GM23338 (cell line): ENCODE measurements around the gene CLASP2. TPM values are rescaled to one million over a fixed set of nuclear protein-coding genes. Genes with fewer than 3 reads are reported as not detected.
A peak's percentile ranks its signal among the peaks of the same experiment; 100 is the strongest.

Source experiments
- ATAC-seq: fragments of 200-7000 bp; cut with Tn5 transposase; 3 replicates; pipeline ENCODE4 v1.9.1; 2020
- DNase-seq: peaks from one replicate; pipeline ENCODE4 v3.0.0-alpha.2; 2015; ENCODE audit warnings: low spot score
- H2AFZ ChIP-seq: fragments of 200-600 bp; sonication (generic); 2 replicates; pipeline ENCODE4 v1.8.0; 2016; ENCODE audit warnings: antibody characterized with exemption, mild to moderate bottlenecking, moderate library complexity
- H3F3A ChIP-seq: fragments of 200-600 bp; sonication (generic); replicated peaks from 2 replicates; pipeline ENCODE4 v1.8.0; 2017; ENCODE audit warnings: antibody characterized with exemption, mixed run types, low read depth
- H3K27ac ChIP-seq: fragments of 200-600 bp; sonication (generic); 2 replicates; pipeline ENCODE4 v1.6.1; 2016; ENCODE audit warnings: low read depth
- H3K27me3 ChIP-seq: fragments of 200-600 bp; sonication (generic); 2 replicates; pipeline ENCODE4 v1.8.0; 2016; ENCODE audit warnings: mild to moderate bottlenecking, mixed run types, moderate library complexity; ENCODE audit not compliant: insufficient read depth
- H3K36me3 ChIP-seq: fragments of 200-600 bp; sonication (generic); 2 replicates; pipeline ENCODE4 v1.8.0; 2016; ENCODE audit warnings: mild to moderate bottlenecking; ENCODE audit not compliant: insufficient read depth
- H3K4me1 ChIP-seq: fragments of 200-600 bp; sonication (generic); 2 replicates; pipeline ENCODE4 v1.8.0; 2016; ENCODE audit warnings: mild to moderate bottlenecking, moderate library complexity; ENCODE audit not compliant: insufficient read depth
- H3K4me2 ChIP-seq: fragments of 200-600 bp; sonication (generic); 2 replicates; pipeline ENCODE4 v1.7.1; 2017; ENCODE audit warnings: mixed run types
- H3K4me3 ChIP-seq: fragments of 200-600 bp; sonication (generic); 2 replicates; pipeline ENCODE4 v1.6.1; 2016; ENCODE audit warnings: mixed run types
- H3K79me2 ChIP-seq: fragments of 200-600 bp; sonication (generic); replicated peaks from 2 replicates; pipeline ENCODE4 v1.8.0; 2017; ENCODE audit warnings: mild to moderate bottlenecking; ENCODE audit not compliant: insufficient read depth
- H3K9me2 ChIP-seq: fragments of 200-600 bp; sonication (generic); 2 replicates; pipeline ENCODE4 v1.8.0; 2017; ENCODE audit not compliant: insufficient read depth
- H4K20me1 ChIP-seq: fragments of 200-600 bp; sonication (generic); replicated peaks from 2 replicates; pipeline ENCODE4 v1.8.0; 2017; ENCODE audit warnings: mild to moderate bottlenecking; ENCODE audit not compliant: insufficient read depth
- H3K27ac Mint-ChIP-seq: 2 replicates; pipeline ENCODE4 v1.8.0; 2020; ENCODE audit warnings: inconsistent platforms, mild to moderate bottlenecking, moderate library complexity, mixed read lengths
- H3K27me3 Mint-ChIP-seq: 3 replicates; pipeline ENCODE4 v1.8.0; 2022; ENCODE audit warnings: low read depth, mild to moderate bottlenecking, moderate library complexity, mixed read lengths, inconsistent platforms; ENCODE audit not compliant: insufficient read depth, poor library complexity
- H3K36me3 Mint-ChIP-seq: 3 replicates; pipeline ENCODE4 v1.8.0; 2021; ENCODE audit warnings: low read depth, mild to moderate bottlenecking, inconsistent platforms, moderate library complexity, mixed read lengths
- H3K4me1 Mint-ChIP-seq: 3 replicates; pipeline ENCODE4 v1.8.0; 2020; ENCODE audit warnings: mild to moderate bottlenecking, inconsistent platforms, mixed read lengths
- H3K4me3 Mint-ChIP-seq: 3 replicates; pipeline ENCODE4 v1.8.0; 2021; ENCODE audit warnings: moderate library complexity, mild to moderate bottlenecking, inconsistent platforms, mixed read lengths
- H3K9me3 Mint-ChIP-seq: 3 replicates; pipeline ENCODE4 v1.8.0; 2020; ENCODE audit warnings: moderate library complexity, mild to moderate bottlenecking, inconsistent platforms, mixed read lengths
- CREB1 ChIP-seq: fragments of 250-450 bp; sonication (Bioruptor Pico); IDR thresholded peaks from 2 replicates; pipeline ENCODE4 v1.5.0; 2020; ENCODE audit warnings: low read depth, mild to moderate bottlenecking, moderate library complexity
- CTCF ChIP-seq, 2 experiments: fragments of 200-600 bp in 1 of 2; sonication (generic) in 1 of 2; conservative IDR thresholded peaks; 2 replicates each; pipeline versions ENCODE4 v1.5.1 to v1.6.1; 2016 to 2017; ENCODE audit warnings: antibody characterized with exemption in 2 of 2, low read depth in 2 of 2, mild to moderate bottlenecking in 2 of 2, moderate library complexity in 1 of 2
- ETS1 ChIP-seq: IDR thresholded peaks from 2 replicates; pipeline ENCODE4 v1.6.1; 2016; ENCODE audit warnings: antibody characterized with exemption
- EZH2 ChIP-seq: fragments of 200-600 bp; sonication (generic); IDR thresholded peaks from one replicate; pipeline ENCODE4 v1.8.0; 2017; ENCODE audit warnings: antibody characterized with exemption, mild to moderate bottlenecking, low read depth; ENCODE audit not compliant: unreplicated experiment
- EZH2phosphoT487 ChIP-seq: fragments of 200-600 bp; sonication (generic); IDR thresholded peaks from one replicate; pipeline ENCODE4 v1.8.1; 2018; ENCODE audit warnings: antibody characterized with exemption; ENCODE audit not compliant: unreplicated experiment
- JUNB ChIP-seq: IDR thresholded peaks from one replicate; pipeline ENCODE4 v1.6.1; 2016; ENCODE audit warnings: antibody characterized with exemption; ENCODE audit not compliant: unreplicated experiment
- NANOG ChIP-seq: IDR thresholded peaks from 2 replicates; pipeline ENCODE4 v1.6.1; 2016; ENCODE audit warnings: antibody characterized with exemption, borderline replicate concordance
- POLR2AphosphoS5 ChIP-seq: IDR thresholded peaks from 2 replicates; pipeline ENCODE4 v1.6.1; 2016; ENCODE audit warnings: antibody characterized with exemption, low read depth
- REST ChIP-seq: IDR thresholded peaks from one replicate; pipeline ENCODE4 v1.6.1; 2018; ENCODE audit warnings: antibody characterized with exemption; ENCODE audit not compliant: unreplicated experiment
- STAT1 ChIP-seq: IDR thresholded peaks from one replicate; pipeline ENCODE4 v1.6.1; 2016; ENCODE audit warnings: antibody characterized with exemption; ENCODE audit not compliant: unreplicated experiment
- ZNF114 ChIP-seq: fragments of 250-450 bp; sonication (Bioruptor Pico); IDR thresholded peaks from 2 replicates; pipeline ENCODE4 v1.5.0; 2020; ENCODE audit warnings: mild to moderate bottlenecking, moderate library complexity
- ZNF331 ChIP-seq: fragments of 250-450 bp; sonication (Bioruptor Pico); IDR thresholded peaks from 2 replicates; pipeline ENCODE4 v1.5.0; 2020; ENCODE audit warnings: low read depth, mild to moderate bottlenecking, moderate library complexity
- ZNF462 ChIP-seq: fragments of 250-450 bp; sonication (Bioruptor Pico); IDR thresholded peaks from 2 replicates; pipeline ENCODE4 v1.5.0; 2020; ENCODE audit warnings: mild to moderate bottlenecking, moderate library complexity
- polyA plus RNA-seq: library from polyadenylated mRNA; unstranded; fragments of >200 nt; fragmentation: Nextera tagmentation; extraction: Ambion mirVana; gene quantifications from 2 replicates; pipeline ENCODE4 v1.2.1, GENCODE V29; 2016
- total RNA-seq: library from RNA; depleted of rRNA; stranded (reverse); fragments of >200 nt; shearing (Covaris generic); gene quantifications from 2 replicates; pipeline ENCODE4 v1.2.3, GENCODE V29; 2014

Gene CLASP2
- total and polyA plus RNA-seq, 2 experiments from 2014 or later, result 12.8 to 74.6 TPM

- no peaks in the 10 kb centered on the region; the same call in 2 of the 3 replicates for H3K9me3 Mint-ChIP-seq
- ATAC-seq, result no peak
- Histone ChIP-seq H4K20me1 (no peaks in the 10 kb centered on the region), H3K27ac (peak overlapping the region; percentile 60), H2AFZ (no peak overlapping the region), H3K79me2 (no peaks in the 10 kb centered on the region), H3F3A (no peaks in the 10 kb centered on the region), H3K9me2 (no peaks in the 10 kb centered on the region), H3K36me3 (no peaks in the 10 kb centered on the region), H3K4me2 (peak overlapping the region; percentile 31; the same call in 1 of the 2 replicates), H3K4me3 (no peak overlapping the region), H3K27me3 (no peaks in the 10 kb centered on the region), H3K4me1 (peaks cover 46% of the 10 kb centered on the region)
- no peak overlapping the region for H3K4me3 Mint-ChIP-seq
- DNase-seq, result no peak
- peaks cover 52% of the 10 kb centered on the region for H3K4me1 Mint-ChIP-seq
- H3K27ac Mint-ChIP-seq, result no peak overlapping the region
- peaks cover 7% of the 10 kb centered on the region; the same call in 2 of the 3 replicates for H3K36me3 Mint-ChIP-seq
- TF ChIP-seq ZNF331 (CRISPR knock-in tag) (no peak), POLR2AphosphoS5 (no peak), ETS1 (no peak), ZNF462 (CRISPR knock-in tag) (no peak), NANOG (no peak), CREB1 (CRISPR knock-in tag) (no peak), EZH2phosphoT487 (no peak), EZH2 (no peak), CTCF (conservative IDR thresholded peaks at IDR 0.05; ENCODE audit: low read depth in 2 of 2) (no peak), REST (no peak), JUNB (no peak), ZNF114 (CRISPR knock-in tag) (no peak), STAT1 (no peak)
- no peaks in the 10 kb centered on the region for H3K27me3 Mint-ChIP-seq
Observed at GRCh38 chr3:33579178-33579510, 138.9 kb downstream of the CLASP2 start.
